Measurements from ENCODE around the gene NIBAN1. TPM values are rescaled to one million over a fixed set of nuclear protein-coding genes. Genes with fewer than 3 reads are reported as not detected.

The NIBAN1 gene, protein sequence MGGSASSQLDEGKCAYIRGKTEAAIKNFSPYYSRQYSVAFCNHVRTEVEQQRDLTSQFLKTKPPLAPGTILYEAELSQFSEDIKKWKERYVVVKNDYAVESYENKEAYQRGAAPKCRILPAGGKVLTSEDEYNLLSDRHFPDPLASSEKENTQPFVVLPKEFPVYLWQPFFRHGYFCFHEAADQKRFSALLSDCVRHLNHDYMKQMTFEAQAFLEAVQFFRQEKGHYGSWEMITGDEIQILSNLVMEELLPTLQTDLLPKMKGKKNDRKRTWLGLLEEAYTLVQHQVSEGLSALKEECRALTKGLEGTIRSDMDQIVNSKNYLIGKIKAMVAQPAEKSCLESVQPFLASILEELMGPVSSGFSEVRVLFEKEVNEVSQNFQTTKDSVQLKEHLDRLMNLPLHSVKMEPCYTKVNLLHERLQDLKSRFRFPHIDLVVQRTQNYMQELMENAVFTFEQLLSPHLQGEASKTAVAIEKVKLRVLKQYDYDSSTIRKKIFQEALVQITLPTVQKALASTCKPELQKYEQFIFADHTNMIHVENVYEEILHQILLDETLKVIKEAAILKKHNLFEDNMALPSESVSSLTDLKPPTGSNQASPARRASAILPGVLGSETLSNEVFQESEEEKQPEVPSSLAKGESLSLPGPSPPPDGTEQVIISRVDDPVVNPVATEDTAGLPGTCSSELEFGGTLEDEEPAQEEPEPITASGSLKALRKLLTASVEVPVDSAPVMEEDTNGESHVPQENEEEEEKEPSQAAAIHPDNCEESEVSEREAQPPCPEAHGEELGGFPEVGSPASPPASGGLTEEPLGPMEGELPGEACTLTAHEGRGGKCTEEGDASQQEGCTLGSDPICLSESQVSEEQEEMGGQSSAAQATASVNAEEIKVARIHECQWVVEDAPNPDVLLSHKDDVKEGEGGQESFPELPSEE
- total RNA-seq (100 to 1,000 TPM in 2 of 4 donors, 10 to 100 TPM in 2; 50.6 to 112 (median 98.0) TPM), polyA plus RNA-seq (10 to 100 TPM in 2 of 3 donors, 1 to 10 TPM in 1; 9.0 to 25.0 (median 10.7) TPM)
- long read RNA-seq, donor 1, full-length matches to known transcripts, result 46 of 76 reads
- long read RNA-seq, donor 1, partial matches to known transcripts, result 1 of 76 reads
- long read RNA-seq, donor 1, other reads (novel, unspliced or antisense), result 29 of 76 reads
- long read RNA-seq, donor 2, full-length matches to known transcripts, result 27 of 78 reads
- long read RNA-seq, donor 2, partial matches to known transcripts, result 7 of 78 reads
- long read RNA-seq, donor 2, other reads (novel, unspliced or antisense), result 44 of 78 reads

- ATAC-seq, result peak; percentile 68 to 72 (median 70)
- intact Hi-C loops (cut with DNase I), result loop anchor here in 1 of 2 donors (2.0 to 5.0 kb wide), 2 partner anchors 82 to 169 kb away; no protein-coding TSS in a partner anchor
- H3K27ac ChIP-seq, result peak within 1 kb of the TSS; percentile 89
- H3K27me3 ChIP-seq (ENCODE audit: insufficient read depth in 3 of 3, low read length in 2 of 3), result no peaks in the 10 kb centered on the region
- peak within 1 kb of the TSS; percentile 80 for H3K4me3 ChIP-seq
- 1 to 4% (median 2%) methylated on average over 60 to 70 of the region's 70 CpGs for WGBS, 3 donors
- no peak for TF ChIP-seq CTCF (IDR thresholded peaks at IDR 0.05)
- no peaks in the 10 kb centered on the region for H3K9me3 ChIP-seq
- H3K4me1 ChIP-seq, result peaks cover 20% of the 10 kb centered on the region
- peak; percentile 67 to 82 for DNase-seq
- no peaks in the 10 kb centered on the region for H3K36me3 ChIP-seq (ENCODE audit: insufficient read depth in 1 of 2, low read depth in 1 of 2)
Observed at GRCh38 chr1:184974056-184974836, at the start of gene NIBAN1. NIBAN1 (minus strand) TSS chr1:184974508; CDS start chr1:184974356, 152 bp downstream.

DNA sequence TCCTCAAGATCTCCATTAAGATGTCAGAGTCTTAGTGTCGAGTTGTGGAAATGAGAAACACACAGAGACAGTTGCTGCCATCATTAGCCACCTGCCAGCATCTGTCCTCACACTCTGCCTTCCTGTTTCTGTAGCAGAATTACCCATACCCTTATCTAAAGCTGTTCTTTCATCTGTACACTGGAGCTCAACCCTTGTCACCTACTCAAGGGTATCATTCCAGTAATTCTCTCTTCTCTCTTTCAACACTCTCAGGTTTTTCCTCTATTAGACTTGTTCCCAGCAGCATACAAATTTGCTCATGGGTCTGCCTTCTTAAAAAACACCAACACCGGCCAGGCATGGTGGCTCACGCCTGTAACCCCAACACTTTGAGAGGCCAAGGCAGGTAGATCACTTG is 43.7 kb upstream of the NIBAN1 start:
- H3K27ac ChIP-seq, result no peak overlapping the region
- H3K4me1 ChIP-seq, result no peaks in the 10 kb centered on the region
- H3K27me3 ChIP-seq (ENCODE audit: insufficient read depth in 3 of 3, low read length in 2 of 3), result no peaks in the 10 kb centered on the region
- DNase-seq (no peak), ATAC-seq (no peak)
- H3K9me3 ChIP-seq, result no peaks in the 10 kb centered on the region
- intact Hi-C loops (cut with DNase I), result no loop called here
- WGBS, 3 donors, result 84 to 87% (median 84%) methylated on average over 3 of the region's 3 CpGs
- no peaks in the 10 kb centered on the region for H3K36me3 ChIP-seq (ENCODE audit: insufficient read depth in 1 of 2, low read depth in 1 of 2)
- H3K4me3 ChIP-seq, result no peak overlapping the region
- no peak for TF ChIP-seq CTCF (IDR thresholded peaks at IDR 0.05)

DNA sequence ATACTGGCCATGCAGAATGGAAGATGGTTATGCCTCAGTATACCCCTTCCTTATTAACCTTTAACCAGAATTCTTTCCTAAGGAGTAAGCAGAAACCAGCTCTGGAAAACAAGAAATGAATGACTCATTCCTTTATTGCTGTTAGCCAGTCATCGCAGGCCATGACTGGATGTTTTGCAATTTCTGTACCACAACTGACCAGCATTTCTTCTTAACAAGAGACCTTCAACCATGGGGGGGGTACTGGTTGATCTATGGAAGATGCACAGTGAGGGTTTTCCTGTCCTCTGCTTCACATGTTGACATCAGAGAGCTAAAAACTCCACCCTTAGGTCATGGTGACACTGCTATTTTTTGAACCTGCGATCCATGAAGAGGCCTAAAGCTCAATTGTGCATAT is 43.0 kb upstream of the NIBAN1 start:
- Histone ChIP-seq H3K4me3 (no peak overlapping the region), H3K4me1 (no peaks in the 10 kb centered on the region), H3K36me3 (ENCODE audit: insufficient read depth in 1 of 2, low read depth in 1 of 2) (no peaks in the 10 kb centered on the region), H3K27me3 (ENCODE audit: insufficient read depth in 3 of 3, low read length in 2 of 3) (no peaks in the 10 kb centered on the region), H3K27ac (no peak overlapping the region), H3K9me3 (no peaks in the 10 kb centered on the region)
- DNase-seq, result no peak
- intact Hi-C loops (cut with DNase I), result no loop called here
- no peak for ATAC-seq
- WGBS, 3 donors, result 80 to 95% (median 90%) methylated on average over 2 of the region's 2 CpGs
- no peak for TF ChIP-seq CTCF (IDR thresholded peaks at IDR 0.05)

DNA sequence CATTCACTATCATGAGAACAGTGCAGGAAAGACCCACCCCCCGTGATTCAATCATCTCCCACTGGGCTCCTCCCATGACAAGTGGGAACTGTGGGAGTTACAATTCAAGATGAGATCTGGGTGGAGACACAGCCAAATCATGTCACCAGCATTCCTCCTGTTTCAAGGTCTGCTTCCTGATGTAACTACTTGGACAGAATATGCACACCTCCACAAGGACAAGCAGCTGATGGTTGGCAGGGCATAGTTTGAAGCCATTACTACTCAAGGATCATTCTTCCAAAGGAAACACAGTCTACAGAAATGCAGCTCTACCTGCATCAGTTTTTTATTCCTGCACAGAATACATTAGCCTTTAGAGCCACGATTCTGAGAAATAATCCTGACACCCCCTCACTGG is 42.6 kb upstream of the NIBAN1 start:
- no peak for ATAC-seq
- no peak for DNase-seq
- Histone ChIP-seq H3K4me1 (no peaks in the 10 kb centered on the region), H3K4me3 (no peak overlapping the region), H3K9me3 (no peaks in the 10 kb centered on the region), H3K27me3 (ENCODE audit: insufficient read depth in 3 of 3, low read length in 2 of 3) (no peaks in the 10 kb centered on the region), H3K36me3 (ENCODE audit: insufficient read depth in 1 of 2, low read depth in 1 of 2) (no peaks in the 10 kb centered on the region), H3K27ac (no peak overlapping the region)
- no peak for TF ChIP-seq CTCF (IDR thresholded peaks at IDR 0.05)
- intact Hi-C loops (cut with DNase I), result no loop called here
- WGBS, 3 donors, result 64 to 74% (median 69%) methylated on average over 2 of the region's 2 CpGs

Data from psoas muscle (tissue), 8 donors.